ENCODE results near the gene CCDC27. TPM values are rescaled to one million over a fixed set of nuclear protein-coding genes. Genes with fewer than 3 reads are reported as not detected.
A peak's percentile ranks its signal among the peaks of the same experiment; 100 is the strongest.

Gene CCDC27
- total RNA-seq, 2 donors from 2014 or later = not detected

DNA sequence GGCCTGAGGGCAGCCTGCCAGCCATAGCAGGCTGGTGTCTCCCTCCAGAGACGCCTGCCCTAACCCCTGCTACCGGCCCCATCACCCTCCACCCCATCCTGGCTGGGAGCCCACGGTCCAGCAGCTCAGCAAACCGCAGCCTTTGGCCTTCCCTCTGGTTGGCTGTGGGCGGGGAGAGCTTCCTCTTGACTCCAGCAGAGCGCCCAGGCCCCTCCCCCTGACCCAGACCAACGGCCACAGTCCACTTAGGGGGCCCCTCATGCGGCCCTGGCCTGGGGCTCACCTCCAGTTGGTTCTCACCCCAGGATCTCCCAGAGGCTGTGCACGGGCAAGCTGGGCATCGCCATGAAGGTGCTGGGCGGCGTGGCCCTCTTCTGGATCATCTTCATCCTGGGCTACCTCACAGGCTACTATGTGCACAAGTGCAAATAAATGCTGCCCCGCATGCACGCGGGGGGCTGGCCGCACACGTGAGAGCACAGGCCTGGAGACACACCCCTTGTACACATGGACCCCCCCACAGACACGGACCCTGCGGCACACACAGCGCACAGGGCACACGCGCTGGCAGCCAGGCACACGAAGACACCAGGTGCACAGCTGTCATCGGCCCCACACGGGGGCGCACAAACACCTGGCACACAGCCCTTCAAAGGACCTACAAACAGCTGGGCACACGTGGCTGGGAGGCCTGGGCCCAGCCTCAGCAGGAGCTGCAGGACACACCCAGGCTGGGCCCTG is 23.4 kb downstream of the CCDC27 start:
- peak; percentile 30 to 40 for ATAC-seq
- Mint-ChIP-seq H3K36me3 (peaks cover 6 to 7% of the 10 kb centered on the region in 2 donors), H3K27ac (peak overlapping the region in 1 of 2 donors; percentile 35), H3K9me3 (no peaks in the 10 kb centered on the region)
- DNase-seq (ENCODE audit: low spot score in 2 of 2) = peak in 1 of 2 donors; percentile 53

DNA sequence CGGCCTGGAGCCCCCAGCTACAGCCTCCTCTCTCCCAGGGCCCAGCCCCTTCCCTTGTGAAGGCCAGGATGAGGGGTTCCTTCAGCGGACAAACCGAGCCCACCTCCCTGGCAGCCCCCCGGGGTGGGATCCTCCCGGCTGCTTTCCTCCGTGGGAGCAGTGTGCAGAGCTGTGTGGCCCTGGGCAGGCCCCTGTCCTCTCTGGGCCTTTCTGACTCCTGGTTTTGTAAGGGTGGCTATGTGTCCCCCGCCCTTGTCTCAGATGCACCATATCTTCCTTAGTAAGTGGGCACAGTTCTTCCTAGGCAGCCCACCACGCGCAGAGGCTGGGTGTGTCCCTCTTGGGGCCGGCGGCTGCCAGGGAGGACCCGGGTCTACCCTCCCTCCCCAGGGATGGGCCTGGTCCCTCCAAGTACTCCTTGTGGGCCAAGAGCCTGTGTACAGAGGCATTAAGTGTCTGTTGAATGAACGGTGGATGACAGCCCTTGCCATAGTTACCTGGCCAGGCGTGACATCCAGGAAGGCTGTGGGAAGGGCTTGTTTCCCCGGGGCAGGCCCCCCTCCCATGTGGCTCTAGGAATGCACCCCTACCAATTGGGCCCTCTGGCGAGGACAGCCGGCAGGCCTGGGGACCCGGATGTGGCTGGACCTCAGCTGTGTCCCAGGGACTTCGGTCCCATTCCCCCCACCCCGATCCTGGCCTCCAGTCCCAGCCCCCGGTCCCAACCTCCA is 24.1 kb downstream of the CCDC27 start:
- ATAC-seq = no peak
- Mint-ChIP-seq H3K27ac (peak overlapping the region in 1 of 2 donors; percentile 35), H3K9me3 (no peaks in the 10 kb centered on the region), H3K36me3 (peaks cover 6 to 11% of the 10 kb centered on the region in 2 donors)
- DNase-seq (ENCODE audit: low spot score in 2 of 2) = no peak

DNA sequence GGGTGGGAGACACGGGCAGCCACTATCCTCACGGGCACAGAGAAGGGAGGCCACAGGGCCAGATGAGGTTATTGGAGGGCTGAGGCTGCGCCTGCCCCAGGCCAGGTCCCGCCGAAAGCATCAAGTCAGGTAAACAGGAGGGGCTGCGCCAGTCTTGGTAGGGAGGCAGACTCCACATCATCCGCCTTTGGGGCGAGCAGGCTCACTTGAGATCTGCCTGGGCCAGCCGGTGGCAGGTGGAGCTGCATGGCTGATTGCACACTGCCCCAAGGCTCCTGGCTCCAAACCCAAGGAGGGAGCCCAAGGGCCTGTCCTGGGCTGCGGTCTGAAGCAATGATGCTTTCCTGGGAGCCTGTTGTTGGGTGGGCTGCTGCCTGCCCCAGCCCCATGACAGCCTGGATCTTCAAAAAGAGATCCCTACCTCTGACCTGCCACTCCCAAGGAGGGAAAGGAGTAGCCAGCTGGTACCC is 24.9 kb downstream of the CCDC27 start:
- peak overlapping the region; percentile 35 to 84 for H3K27ac Mint-ChIP-seq
- no peak for ATAC-seq
- peaks cover 6 to 12% of the 10 kb centered on the region in 2 donors for H3K36me3 Mint-ChIP-seq

DNA sequence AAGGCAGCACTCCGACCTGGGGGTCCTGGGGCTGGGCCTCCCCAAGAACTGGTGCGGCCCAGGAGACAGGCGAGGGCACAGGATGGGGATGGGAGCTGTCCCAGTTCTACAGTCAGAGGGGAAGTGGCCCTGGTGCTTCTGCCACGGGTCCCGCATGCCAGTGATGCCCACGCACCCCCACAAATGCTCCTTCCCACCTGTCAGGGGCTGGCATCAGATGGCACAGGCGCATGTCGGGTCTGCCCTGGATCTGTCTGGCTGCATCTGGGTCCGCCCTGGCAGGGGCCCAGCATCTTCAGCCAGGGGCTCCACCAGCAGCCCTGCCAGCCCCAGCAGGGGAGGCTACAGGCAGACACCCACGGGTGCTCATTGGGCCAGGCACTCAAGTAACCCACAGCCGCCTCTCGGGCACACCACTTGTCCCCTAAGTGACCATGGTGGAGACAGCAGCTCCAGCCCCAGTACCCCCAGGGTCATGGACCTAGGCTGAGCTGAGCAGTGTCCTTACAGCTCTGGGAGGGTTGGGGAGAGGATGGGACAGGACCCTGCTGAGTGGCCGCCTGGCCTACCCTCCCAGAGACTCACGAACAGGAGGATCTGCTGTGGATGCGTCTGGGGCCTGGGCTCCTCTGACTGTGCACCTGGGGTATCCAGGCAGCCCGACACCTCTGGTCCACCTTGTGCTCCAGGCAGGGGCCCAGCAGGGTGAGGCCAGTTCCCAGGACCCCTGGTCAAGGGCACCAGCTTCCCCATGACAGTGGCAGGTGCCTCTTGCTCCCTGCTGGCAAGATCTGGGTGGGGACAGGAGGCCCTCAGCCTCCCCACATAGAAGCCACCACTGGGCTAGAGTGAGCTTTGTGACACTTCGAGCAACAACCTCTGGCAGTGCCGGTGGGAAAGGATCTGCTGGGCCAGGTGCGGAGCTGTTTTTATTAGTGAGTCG is 25.7 kb downstream of the CCDC27 start:
- ATAC-seq = no peak
- Mint-ChIP-seq H3K9me3 (no peaks in the 10 kb centered on the region), H3K36me3 (peaks cover 6 to 12% of the 10 kb centered on the region in 2 donors), H3K27ac (no peak overlapping the region)
- DNase-seq (ENCODE audit: low spot score in 2 of 2) = no peak

More for the DNA sequence above, 24.9 kb downstream of the CCDC27 start:
- no peaks in the 10 kb centered on the region for H3K9me3 Mint-ChIP-seq
- DNase-seq (ENCODE audit: low spot score in 2 of 2) = no peak

DNA sequence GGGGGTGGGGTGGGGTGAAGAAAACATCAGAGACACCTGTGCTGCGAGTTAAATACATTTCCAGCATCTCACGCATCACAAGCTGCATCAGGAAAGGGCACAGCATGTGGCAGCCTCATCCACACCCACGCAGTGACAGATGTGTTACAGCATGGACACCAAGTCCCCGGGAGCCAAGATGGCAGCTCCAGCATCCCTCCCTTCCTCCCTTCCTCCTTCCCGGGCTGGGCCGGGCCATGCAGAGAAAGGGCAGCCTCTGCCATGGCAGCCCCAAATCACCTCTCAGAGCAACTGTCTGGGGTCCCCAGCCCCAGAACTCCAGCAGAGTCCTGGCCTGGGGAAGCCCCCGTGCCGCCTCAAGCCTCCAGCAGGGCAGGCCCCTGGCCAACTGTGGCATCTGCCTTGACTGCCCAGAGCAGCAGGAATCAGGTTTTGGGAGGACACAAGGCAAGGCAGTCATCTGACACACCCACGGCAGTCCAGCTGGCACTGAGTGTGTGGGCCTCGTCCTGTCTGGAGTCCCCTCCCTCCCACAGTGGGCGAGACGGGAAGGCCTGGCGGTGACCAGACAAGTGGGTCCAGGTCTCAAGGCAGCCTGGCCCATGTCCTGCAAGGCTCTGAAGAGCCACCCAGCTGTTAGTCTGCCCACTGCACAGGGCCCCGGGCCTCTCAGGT is 26.5 kb downstream of the CCDC27 start:
- no peak for DNase-seq (ENCODE audit: low spot score in 2 of 2)

DNA sequence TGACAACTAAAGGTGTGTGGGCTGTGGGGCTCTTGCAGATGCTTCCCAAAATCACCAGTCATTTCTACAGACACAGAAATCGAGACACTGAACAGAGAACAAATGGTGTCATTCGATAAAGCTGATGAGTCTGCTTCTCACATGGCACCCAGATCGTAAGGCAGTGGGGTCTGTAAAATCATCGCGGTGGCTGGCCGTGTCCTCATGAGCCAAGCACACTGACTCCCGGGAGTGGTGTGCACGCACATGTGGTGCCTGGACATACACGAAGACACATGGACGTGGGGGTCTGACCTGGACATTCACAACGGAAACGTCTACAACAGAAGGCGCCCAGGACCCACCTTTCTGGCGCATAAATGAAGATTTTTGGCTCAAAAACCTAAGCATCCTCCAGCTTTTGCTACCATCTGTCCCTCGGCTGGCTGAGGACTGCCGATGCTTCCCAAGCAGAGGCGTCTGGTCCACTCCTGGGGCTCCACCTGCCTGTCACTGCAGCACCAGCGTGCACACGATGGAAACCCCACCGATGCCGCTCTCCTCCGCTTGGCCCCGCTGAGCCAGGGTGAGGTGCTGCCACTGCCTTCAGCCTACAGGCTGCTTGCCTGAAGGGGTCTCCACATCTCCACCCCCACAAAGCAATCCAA is 27.1 kb downstream of the CCDC27 start:
- ATAC-seq = no peak

More for the DNA sequence above, 26.5 kb downstream of the CCDC27 start:
- no peaks in the 10 kb centered on the region for H3K9me3 Mint-ChIP-seq
- peaks cover 6 to 12% of the 10 kb centered on the region in 2 donors for H3K36me3 Mint-ChIP-seq
- no peak for ATAC-seq
- no peak overlapping the region for H3K27ac Mint-ChIP-seq

DNA sequence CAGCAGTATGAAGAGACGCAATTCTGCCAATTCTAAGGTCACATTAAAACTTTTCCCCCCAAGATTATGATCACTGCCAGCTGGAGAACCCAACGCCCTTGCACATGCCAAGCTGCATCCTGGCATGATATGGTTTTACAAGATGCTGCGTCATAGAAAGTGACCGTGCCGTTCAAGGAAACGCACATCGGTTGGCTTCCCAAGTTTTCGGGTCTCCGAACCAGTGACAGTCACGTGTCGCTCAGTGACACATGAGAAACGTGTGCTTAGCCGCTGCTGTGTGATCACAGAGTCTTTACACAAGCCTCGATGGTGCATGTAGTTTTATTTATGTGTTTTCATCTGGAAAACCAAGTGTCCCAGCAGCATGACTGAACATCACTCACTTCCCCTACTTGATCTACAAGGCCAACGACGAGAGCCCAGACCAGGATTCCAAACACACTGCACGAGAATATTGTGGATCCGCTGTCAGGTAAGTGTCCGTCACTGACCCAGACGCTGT is 27.7 kb downstream of the CCDC27 start:
- peak overlapping the region in 1 of 2 donors; percentile 6 for H3K27ac Mint-ChIP-seq
- H3K36me3 Mint-ChIP-seq = peaks cover 6 to 12% of the 10 kb centered on the region in 2 donors
- ATAC-seq (no peak), DNase-seq (ENCODE audit: low spot score in 2 of 2) (no peak)
- H3K9me3 Mint-ChIP-seq = no peaks in the 10 kb centered on the region

More for the DNA sequence above, 27.1 kb downstream of the CCDC27 start:
- H3K36me3 Mint-ChIP-seq = peaks cover 6 to 12% of the 10 kb centered on the region in 2 donors
- no peak for DNase-seq (ENCODE audit: low spot score in 2 of 2)
- no peaks in the 10 kb centered on the region for H3K9me3 Mint-ChIP-seq
- no peak overlapping the region for H3K27ac Mint-ChIP-seq

DNA sequence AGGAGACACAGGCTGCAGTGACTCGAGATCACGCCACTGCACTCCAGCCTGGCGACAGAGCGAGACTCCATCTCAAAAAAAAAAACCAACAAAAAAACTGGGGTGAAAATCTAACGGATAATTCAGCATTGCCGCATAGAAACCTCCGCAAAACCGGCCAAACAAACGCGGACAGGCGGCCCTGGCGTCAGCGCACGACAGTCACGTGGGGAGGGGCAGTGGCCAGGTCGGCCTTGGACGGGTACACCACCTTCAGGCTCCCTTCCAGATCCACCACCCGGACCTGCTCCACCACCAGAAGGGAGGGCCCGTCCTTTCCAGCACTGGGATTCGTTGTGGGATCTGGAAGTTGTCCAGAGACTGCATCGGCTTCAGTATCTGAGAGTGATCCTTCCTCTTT is 28.7 kb downstream of the CCDC27 start:
- no peak for DNase-seq (ENCODE audit: low spot score in 2 of 2)
- ATAC-seq = no peak
- Mint-ChIP-seq H3K27ac (no peak overlapping the region), H3K9me3 (no peaks in the 10 kb centered on the region), H3K36me3 (peaks cover 6 to 12% of the 10 kb centered on the region in 2 donors)

DNA sequence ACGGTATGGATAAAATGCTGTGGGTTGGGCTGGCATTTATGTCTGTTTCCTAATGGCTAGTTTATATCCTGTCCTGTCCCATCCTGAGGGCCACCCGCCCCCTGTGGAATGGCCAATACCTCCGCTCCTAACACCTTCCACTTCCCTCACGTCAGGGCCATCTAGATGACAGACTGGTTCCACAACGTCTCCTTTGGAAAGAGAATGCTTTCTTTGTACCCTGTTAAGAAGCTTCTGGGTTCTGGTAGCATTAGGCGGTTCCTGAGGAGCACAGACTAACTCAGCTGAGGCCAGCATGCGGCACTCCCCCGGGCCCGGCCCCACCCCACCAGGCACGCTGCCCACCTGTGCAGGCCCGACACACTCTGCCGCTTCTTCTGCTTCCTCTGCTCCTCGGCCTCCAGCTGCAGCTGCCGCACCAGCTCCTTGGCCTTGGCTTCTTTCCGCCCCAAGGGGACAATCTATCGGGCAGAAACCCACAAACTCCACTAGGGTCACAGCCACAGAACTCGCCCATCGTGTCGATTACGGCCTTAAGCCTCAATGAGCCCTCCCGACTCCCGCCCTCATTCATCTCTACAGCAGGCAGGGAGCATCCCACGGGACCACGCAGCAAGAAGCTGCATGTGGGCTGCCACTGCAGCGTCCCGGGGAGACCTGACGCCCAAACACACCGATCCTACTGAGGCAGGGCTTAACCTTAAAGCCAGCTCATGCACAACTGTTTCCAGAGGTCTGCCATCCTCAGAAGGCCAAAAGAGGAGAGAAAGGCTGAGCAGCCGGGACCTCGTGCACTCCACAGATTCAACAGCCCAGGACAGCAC is 31.6 kb downstream of the CCDC27 start:
- H3K27ac Mint-ChIP-seq = no peak overlapping the region
- DNase-seq (ENCODE audit: low spot score in 2 of 2) (no peak), ATAC-seq (no peak)
- peaks cover 10 to 16% of the 10 kb centered on the region in 2 donors for H3K36me3 Mint-ChIP-seq
- H3K9me3 Mint-ChIP-seq = no peaks in the 10 kb centered on the region

DNA sequence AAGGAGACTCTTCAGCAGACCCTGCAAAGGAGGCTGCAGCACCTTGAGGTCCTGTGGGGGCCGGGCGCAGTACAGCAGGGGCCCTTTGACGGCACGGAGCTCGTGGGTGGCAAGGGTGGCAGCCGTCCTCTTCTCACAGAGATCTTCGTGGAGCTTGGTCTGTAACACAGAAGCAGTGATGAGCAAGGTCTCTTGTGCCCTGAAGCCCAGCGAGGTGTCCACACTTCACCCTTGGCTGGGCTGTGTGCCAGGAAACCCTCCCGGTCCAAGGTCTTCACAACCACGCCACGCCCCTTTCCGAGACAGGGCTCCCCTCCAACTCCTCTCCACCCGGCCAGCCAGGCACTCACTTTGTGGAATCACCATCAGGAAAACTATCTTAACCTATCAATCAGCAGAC is 32.8 kb downstream of the CCDC27 start:
- no peak for DNase-seq (ENCODE audit: low spot score in 2 of 2)
- peaks cover 9 to 14% of the 10 kb centered on the region in 2 donors for H3K36me3 Mint-ChIP-seq
- H3K9me3 Mint-ChIP-seq = no peaks in the 10 kb centered on the region
- no peak overlapping the region for H3K27ac Mint-ChIP-seq
- ATAC-seq = no peak

DNA sequence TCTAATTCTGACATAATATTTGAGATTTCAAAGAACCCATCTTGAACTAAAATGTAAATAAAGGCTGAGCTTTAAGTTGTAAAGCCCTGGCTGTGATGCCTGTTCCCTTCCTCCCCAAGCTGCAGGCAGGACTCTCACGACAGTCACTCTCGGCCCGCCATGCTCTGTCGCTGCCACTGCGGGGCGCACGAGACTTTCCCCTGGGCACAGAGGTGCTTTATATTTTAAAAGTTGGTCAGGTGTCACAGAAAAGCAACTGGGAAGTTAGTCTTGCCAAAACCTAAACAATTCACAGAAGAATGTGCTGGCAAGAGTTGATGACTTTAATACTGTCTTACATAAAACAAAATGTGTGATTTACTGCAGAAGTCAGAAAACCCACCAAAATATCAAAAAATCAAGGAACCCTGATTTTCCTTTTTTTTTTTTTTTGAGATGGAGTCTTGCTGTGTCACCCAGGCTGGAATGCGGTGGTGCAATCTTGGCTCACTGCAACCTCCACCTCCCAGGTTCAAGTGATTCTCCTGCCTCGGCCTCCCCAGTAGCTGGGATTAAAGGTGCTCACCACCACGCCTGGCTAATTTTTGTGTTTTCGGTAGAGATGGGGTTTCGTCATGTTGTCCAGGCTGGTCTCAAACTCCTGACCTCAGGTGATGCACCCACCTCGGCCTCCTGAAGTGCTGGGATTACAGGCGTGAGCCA is 33.4 kb downstream of the CCDC27 start:
- H3K27ac Mint-ChIP-seq = no peak overlapping the region
- ATAC-seq (no peak), DNase-seq (ENCODE audit: low spot score in 2 of 2) (no peak)
- H3K36me3 Mint-ChIP-seq = peaks cover 4 to 9% of the 10 kb centered on the region in 2 donors
- H3K9me3 Mint-ChIP-seq = no peaks in the 10 kb centered on the region

DNA sequence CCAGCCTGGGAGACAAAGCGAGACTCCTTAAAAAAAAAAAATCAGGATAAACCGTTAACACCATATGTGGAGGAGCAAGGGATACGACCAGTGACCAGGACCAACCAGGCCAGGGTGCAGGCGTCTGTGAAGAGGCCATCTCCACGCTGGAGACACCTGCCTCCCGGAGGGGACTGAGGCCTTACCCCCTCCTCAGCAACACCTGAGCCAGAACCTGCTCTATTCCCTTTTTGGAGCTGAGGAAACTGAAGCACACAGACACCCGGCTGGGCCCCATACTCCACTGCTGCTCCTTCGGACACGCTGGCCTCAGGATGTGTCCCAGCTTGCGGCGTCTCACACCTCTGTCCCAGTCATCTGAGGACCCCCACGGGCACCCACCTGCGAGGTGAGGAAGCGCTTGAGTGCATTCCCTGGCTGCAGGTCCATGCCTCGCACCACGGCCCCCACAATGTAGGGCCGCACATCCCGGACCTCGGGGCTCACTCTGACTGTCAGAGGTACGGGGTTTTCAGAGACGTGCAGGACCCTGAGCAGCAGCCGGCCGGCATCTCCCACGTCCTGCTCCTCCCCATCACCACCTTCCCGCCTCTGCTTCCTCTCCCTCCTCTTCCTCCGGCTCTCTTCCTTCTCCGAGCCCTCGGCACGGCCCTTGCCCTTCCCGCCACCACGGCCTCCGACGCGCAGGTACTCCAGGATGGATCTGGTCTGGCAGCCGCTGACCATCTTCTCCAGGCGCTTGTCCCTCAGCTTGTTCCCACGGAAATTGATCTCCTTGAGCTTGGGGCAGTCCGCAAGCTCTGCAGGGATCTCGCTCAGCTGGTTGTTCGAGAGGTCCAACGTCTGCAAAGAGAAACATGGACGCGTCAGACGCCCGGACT is 34.5 kb downstream of the CCDC27 start:
- ATAC-seq = no peak
- Mint-ChIP-seq H3K27ac (peak overlapping the region; percentile 50 to 89), H3K36me3 (peaks cover 4 to 5% of the 10 kb centered on the region in 2 donors), H3K9me3 (no peaks in the 10 kb centered on the region)
- no peak for DNase-seq (ENCODE audit: low spot score in 2 of 2)

DNA sequence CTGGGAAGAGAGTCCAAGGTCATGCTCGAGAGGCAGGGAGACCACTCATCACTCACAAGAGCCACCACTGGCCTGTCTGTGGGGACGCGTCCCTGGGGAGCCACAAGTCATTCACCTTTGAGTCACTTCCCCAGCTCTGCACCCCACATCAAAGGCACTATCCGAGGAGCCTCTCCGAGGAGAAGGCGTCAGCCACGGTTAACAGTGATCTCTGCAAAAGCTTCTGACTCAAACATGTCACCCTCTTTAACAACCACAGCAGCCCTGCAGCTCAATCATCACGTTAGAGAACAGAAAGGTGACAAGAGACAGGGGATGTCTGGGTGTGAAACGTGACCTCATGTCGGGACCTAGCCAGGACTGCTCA is 35.1 kb downstream of the CCDC27 start:
- peak; percentile 97 for ATAC-seq
- H3K36me3 Mint-ChIP-seq = peaks cover 4 to 5% of the 10 kb centered on the region in 2 donors
- DNase-seq (ENCODE audit: low spot score in 2 of 2) = peak; percentile 55 to 73
- no peaks in the 10 kb centered on the region for H3K9me3 Mint-ChIP-seq
- peak overlapping the region; percentile 75 to 89 for H3K27ac Mint-ChIP-seq
